ENCODE results near the gene PRRC2A. TPM values are rescaled to one million over a fixed set of nuclear protein-coding genes. Genes with fewer than 3 reads are reported as not detected.

The PRRC2A gene
- total RNA-seq, 1 donor from 2014 or later: 290 TPM

DNA sequence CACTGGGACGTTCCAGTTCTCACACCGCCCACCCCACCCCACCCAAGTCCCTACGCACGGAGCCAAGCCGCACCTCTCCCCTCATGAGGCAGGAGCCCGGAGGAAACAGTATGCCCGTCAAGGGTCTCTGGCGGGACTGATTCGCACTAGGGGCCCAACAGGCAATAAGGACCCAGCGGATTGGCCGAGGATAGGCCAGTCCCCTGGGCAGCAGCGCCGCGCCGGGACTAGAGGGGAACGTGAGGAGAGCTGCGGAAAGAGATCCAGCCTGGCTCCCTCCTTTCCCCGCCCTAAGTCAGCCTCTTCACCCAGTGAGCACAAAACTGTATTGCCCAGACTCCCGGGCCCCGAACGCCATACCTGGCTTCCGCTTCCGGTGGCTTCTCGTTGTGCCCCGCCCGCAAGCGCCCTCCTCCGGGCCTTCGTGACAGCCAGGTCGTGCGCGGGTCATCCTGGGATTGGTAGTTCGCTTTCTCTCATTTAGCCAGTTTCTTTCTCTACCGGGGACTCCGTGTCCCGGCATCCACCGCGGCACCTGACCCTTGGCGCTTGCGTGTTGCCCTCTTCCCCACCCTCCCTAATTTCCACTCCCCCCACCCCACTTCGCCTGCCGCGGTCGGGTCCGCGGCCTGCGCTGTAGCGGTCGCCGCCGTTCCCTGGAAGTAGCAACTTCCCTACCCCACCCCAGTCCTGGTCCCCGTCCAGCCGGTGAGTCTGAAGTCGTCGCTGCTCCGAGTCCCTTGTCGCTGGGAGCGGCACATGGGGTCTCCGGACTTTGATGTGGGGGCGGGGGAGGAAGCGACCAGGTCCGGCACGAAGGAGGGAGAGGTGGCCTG lies 45.2 kb downstream of the PRRC2A start, which contains the start of gene CSNK2B:
TSS of gene CSNK2B (plus strand) at position 580 of the 836 bp plus-strand sequence. CDS start 752 bp downstream, outside the sequence.
- peak; percentile 89 to 93 for DNase-seq (ENCODE audit: low spot score in 2 of 2, unreplicated experiment in 2 of 2)
- Mint-ChIP-seq H3K4me3 (peak within 1 kb of the TSS; percentile 86), H3K9me3 (no peaks in the 10 kb centered on the region), H3K27me3 (ENCODE audit: low read depth) (no peaks in the 10 kb centered on the region), H3K36me3 (peaks cover 18% of the 10 kb centered on the region), H3K4me1 (peaks cover 47% of the 10 kb centered on the region), H3K27ac (peak within 1 kb of the TSS; percentile 95)
- TF ChIP-seq, protein P1, sequence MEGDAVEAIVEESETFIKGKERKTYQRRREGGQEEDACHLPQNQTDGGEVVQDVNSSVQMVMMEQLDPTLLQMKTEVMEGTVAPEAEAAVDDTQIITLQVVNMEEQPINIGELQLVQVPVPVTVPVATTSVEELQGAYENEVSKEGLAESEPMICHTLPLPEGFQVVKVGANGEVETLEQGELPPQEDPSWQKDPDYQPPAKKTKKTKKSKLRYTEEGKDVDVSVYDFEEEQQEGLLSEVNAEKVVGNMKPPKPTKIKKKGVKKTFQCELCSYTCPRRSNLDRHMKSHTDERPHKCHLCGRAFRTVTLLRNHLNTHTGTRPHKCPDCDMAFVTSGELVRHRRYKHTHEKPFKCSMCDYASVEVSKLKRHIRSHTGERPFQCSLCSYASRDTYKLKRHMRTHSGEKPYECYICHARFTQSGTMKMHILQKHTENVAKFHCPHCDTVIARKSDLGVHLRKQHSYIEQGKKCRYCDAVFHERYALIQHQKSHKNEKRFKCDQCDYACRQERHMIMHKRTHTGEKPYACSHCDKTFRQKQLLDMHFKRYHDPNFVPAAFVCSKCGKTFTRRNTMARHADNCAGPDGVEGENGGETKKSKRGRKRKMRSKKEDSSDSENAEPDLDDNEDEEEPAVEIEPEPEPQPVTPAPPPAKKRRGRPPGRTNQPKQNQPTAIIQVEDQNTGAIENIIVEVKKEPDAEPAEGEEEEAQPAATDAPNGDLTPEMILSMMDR (IDR thresholded peaks at IDR 0.05; ENCODE audit: unreplicated experiment): no peak

GRCh38 chr6:31666337-31666965 lies 45.9 kb downstream of the PRRC2A start:
- peaks cover 18% of the 10 kb centered on the region for H3K36me3 Mint-ChIP-seq
- H3K4me3 Mint-ChIP-seq: peak overlapping the region; percentile 86
- H3K27me3 Mint-ChIP-seq (ENCODE audit: low read depth): no peaks in the 10 kb centered on the region
- H3K9me3 Mint-ChIP-seq: no peaks in the 10 kb centered on the region
- H3K27ac Mint-ChIP-seq: peak overlapping the region; percentile 95
- peaks cover 41% of the 10 kb centered on the region for H3K4me1 Mint-ChIP-seq
- TF ChIP-seq, protein P1 (IDR thresholded peaks at IDR 0.05; ENCODE audit: unreplicated experiment): no peak
- DNase-seq (ENCODE audit: low spot score in 2 of 2, unreplicated experiment in 2 of 2): no peak

GRCh38 chr6:31669676-31670075 lies 49.2 kb downstream of the PRRC2A start, which contains the start of gene LY6G5B:
Gene LY6G5B, plus strand, starts transcription at chr6:31669976. Its CDS starts 975 bp downstream, at chr6:31670951.
- Mint-ChIP-seq H3K4me3 (no peak within 1 kb of the TSS), H3K4me1 (peaks cover 19% of the 10 kb centered on the region)

GRCh38 chr6:31676322-31676903 lies 55.9 kb downstream of the PRRC2A start:
- Mint-ChIP-seq H3K27me3 (ENCODE audit: low read depth) (no peaks in the 10 kb centered on the region), H3K27ac (no peak overlapping the region), H3K4me3 (no peak overlapping the region), H3K4me1 (peaks cover 11% of the 10 kb centered on the region), H3K36me3 (peaks cover 11% of the 10 kb centered on the region), H3K9me3 (no peaks in the 10 kb centered on the region)
- TF ChIP-seq, protein P1 (IDR thresholded peaks at IDR 0.05; ENCODE audit: unreplicated experiment): no peak
- no peak for DNase-seq (ENCODE audit: low spot score in 2 of 2, unreplicated experiment in 2 of 2)

More at GRCh38 chr6:31669676-31670075, 49.2 kb downstream of the PRRC2A start, which contains the start of gene LY6G5B:
- Mint-ChIP-seq H3K9me3 (no peaks in the 10 kb centered on the region), H3K27ac (no peak within 1 kb of the TSS), H3K36me3 (peaks cover 27% of the 10 kb centered on the region), H3K27me3 (ENCODE audit: low read depth) (no peaks in the 10 kb centered on the region)
- DNase-seq (ENCODE audit: low spot score in 2 of 2, unreplicated experiment in 2 of 2): no peak
- TF ChIP-seq, protein P1 (IDR thresholded peaks at IDR 0.05; ENCODE audit: unreplicated experiment): no peak

DNA sequence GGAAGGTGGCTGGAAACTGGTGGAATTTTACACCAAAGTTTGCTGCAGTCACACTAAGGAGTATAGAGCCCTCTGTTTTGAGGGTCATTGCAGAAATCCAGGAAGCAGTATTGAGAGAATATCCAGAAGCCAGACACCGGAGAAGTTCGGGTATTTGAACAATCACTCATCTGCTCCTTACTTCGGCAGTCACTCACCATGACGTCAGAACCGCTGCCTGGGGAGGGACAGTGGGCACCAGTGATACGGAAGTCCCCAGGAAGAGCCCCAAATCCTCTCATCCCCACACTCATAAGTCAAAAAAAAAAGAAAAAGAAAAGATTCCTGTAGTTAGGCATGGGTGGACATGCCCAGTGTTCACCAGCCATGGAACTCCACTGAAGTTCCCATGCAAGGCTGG lies 56.4 kb downstream of the PRRC2A start:
- Mint-ChIP-seq H3K27me3 (ENCODE audit: low read depth) (no peaks in the 10 kb centered on the region), H3K27ac (no peak overlapping the region), H3K36me3 (peaks cover 8% of the 10 kb centered on the region), H3K4me1 (peaks cover 14% of the 10 kb centered on the region), H3K4me3 (no peak overlapping the region), H3K9me3 (no peaks in the 10 kb centered on the region)
- TF ChIP-seq, protein P1 (IDR thresholded peaks at IDR 0.05; ENCODE audit: unreplicated experiment): no peak
- no peak for DNase-seq (ENCODE audit: low spot score in 2 of 2, unreplicated experiment in 2 of 2)
